Fibroblast of skin of right biceps (primary cell): Measurements from ENCODE around the gene RTTN.
"Not testable (repeated sequence)": the region's sequence is repeated elsewhere in the genome, so short reads cannot be mapped to it uniquely, and the experiment has no call there.

Source experiments
- DNase-seq: peaks from one replicate; pipeline ENCODE4 v3.0.0-alpha.2; 2013

RTTN gene, protein sequence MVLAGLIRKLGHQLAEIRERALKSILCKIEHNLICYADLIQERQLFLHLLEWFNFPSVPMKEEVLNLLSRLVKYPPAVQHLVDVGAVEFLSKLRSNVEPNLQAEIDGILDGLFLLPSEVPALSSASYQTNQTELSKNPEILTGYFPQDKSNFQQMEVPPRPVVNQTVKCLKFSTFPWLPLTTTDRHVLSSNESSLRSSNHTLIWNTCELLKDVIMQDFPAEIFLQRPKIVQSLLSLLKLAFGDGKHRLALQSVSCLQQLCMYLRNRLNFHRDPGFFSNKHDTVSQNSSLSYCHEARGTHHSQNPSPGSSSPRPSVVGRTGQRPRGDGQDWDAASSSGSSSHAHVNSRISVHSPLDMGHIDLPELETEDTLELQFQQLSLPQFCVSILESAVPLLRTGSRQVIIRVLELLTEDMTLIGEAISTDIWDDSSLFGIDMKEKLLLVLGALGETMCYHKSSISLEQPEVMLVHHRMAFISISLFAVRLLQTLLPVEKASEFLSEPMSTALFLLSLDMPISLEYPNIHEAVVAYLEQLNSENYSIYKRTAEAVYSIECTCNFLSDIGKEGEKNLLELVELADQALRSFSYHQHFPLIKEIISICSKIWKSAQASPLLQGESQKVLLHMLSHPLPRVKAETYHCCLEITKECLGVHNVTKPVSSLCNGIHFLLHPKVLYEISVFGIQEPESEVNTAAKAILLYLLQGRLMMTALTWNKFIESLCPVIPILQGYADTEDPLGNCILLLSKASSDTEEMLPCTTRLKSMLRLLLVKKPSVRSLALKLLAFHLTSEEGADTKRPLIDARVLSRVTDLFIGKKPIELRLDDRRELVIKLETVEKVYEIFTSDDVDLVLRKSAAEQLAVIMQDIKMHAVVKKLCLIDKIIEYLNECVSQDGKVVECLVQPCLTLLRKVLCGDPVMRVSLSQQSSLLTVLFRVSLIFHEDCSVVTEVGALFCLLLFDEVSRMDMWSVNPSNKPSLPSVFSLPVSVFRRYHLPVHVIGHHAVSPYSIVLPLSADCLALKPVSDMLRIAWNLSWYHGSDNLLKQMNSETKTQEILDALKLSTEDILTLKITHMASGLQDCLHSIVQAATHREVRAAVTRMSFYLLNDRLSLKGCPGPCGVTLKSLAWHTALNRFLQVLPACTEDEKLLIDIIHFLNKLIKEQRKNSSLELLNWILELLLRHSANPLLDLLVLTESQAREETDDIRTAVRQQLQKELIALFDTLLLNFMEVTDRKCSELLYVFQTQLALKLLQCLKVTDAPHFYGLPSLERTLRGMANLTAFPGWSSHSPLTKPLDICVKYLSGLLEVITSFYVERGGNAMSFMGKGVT (N-terminal part only)

DNA sequence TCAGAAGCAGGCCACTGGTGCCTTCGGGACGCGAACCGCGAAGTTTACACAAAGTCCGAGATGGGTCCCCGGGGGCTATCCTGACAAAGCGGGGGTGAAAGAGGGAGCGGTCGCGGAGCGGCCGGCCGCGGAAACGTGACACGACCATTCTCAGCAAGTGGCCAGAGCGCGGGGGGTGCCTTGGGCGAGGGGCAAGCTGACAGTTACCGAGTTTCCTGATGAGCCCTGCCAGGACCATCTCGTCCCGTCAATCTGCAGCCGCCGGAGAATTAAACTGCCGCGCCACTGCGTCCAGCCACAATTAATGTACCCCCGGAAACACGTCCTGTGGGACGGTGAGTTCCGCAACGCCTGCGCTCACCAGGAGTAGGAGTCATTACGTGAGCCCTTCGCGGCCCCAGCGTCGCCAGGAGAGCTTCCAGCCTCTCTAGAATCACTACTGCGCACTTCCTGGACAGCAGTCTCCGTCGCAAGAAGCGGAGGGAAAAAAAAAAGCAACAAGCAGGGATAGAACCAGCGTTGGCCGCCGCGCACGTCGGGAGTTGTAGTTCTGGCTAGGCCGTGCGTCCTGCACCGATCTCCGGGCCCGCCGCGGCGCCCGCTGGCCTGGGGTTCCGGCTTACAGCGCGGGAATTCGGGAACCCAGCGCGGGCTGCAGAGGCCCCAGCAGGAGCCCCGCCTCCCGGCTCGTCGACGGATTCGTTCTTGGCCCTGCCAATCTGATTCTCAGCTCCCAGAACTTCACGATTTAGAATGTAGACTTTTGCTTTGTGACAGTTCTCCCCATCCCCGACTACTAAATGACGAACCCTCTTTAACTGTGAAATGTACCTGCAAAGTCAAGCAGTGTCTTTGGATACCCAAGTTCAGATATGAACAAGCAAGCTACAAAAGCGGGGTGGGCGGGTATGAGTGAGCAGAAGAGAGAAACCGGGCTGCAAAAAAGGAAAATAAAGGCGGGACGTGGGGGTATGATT, at the start of gene RTTN:
TSS of gene RTTN (minus strand) at position 267 of the 977 bp plus-strand sequence. CDS start at position 238, 29 bp downstream.
- DNase-seq = peak; percentile 96

DNA sequence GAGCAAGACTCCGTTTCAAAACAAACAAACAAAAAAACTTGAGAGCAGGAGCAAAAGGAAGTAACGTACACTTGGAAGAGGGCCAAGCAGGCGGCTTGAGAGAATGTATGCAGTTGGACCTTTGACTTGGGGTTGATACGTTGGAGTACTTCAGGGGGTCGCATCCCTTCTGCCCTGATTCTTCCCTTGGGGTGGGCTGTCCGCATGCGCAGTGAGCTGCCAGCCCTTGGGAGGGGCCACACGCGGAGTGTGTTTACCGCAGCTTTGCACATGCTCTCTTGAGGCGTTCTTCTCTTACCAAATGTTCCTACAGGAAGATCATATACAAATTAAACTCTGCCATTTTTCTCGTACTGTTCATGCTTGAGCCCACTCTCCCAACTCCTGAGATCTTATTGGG, 45.3 kb upstream of the RTTN start:
- DNase-seq = no peak

DNA sequence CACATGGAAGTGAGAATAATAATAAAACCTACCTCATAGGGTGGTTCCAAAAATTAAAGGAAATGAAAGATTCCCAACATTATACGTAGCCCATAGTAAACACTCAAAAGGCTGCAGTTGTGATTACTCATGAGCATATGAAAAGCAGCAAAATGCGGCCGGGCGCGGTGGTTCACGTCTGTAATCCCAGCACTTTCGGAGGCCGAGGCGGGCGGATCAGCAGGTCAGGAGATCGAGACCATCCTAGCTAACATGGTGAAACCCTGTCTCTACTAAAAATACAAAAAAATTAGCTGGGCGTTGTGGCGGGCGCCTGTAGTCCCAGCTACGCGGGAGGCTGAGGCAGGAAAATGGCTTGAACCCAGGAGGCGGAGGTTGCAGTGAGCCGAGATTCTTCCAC, 44.4 kb upstream of the RTTN start:
- DNase-seq = not testable (repeated sequence)

DNA sequence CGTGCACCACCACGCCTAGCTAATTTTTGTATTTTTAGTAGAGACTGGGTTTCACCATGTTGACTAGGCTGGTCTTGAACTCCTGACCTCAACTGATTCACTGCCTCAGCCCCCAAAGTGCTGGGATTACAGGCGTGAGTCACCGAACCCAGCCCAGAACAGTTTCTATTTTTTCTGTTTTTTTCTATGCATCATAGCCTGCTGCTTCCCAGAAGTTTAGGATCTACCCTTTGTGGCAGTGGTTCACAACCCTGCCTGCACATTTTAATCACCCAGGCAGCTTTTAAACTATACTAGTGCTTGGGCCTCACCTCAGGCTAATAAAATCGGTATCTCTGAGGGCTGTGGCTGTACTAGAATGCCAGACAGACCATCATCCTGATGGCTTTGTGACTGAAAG, 43.6 kb upstream of the RTTN start:
- peak; percentile 63 for DNase-seq

DNA sequence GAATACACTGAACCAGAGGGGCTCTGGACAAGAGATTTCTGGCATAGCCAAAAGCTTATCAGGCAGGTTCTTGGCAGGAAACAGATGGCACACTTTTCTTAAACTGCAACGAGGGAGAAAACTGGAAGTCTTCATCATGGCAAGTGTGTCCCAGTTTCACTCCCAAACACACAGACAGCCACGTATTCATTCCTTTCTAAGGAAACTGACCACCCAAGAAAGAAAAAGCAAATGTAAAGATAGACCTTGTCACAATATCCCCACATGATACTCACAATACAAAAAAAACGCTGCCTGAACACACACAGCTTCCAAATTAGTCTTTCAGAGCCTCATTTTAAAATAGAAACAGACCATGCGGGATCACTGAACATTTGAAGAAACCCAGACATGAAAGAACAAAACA, 40.6 kb upstream of the RTTN start:
- no peak for DNase-seq

DNA sequence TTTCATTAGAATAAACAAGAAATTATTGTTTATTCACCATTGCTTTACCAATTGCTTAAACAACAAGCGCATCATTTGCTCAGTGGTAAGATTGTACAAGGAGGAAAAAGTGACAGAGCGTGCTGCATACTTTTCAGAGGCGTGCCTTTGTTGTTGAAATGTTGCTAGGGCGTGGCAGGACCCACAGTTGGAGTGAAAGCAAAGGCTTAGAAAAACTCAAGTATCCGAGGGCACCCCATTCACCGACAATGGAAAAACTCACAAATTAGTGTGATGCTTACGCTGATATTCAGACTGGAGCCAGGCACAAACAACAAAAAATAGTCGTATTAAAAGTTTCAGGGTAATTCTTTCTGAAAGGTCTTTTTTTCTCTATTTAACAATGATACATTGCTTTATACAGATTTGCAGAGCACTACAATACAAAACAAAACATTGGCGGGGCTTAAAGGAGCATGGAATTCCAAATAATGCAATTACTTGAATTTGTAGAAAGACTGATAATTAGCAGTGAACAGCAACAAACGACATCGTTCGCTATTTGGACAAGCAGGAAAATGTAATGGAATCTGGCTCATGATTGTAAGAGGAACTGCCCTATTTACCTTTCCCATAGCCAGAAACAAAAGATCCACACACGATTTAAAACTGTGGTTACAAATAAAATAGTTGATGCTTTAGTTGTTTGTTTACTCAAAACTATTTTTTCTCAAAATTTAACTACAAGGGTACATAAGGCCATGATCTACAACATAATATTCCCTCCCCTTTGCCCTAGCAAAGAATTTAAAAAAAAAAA, 37.8 kb upstream of the RTTN start:
- no peak for DNase-seq

DNA sequence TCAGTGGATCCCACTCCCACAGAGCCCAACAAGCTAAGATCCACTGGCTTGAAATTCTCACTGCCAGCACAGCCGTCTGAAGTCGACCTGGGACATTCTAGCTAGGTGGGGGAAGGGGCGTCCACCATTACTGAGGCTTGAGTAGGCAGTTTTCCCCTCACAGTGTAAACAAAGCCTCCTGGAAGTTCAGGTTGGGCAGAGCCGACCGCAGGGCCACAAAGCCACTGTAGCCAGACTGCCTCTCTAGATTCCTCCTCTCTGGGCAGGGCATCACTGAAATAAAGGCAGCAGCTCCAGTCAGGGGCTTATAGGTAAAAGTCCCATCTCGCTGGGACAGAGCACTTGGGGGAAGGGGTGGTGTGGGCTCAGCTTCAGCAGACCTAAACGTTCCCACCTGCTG, 31.4 kb upstream of the RTTN start:
- not testable (repeated sequence) for DNase-seq

DNA sequence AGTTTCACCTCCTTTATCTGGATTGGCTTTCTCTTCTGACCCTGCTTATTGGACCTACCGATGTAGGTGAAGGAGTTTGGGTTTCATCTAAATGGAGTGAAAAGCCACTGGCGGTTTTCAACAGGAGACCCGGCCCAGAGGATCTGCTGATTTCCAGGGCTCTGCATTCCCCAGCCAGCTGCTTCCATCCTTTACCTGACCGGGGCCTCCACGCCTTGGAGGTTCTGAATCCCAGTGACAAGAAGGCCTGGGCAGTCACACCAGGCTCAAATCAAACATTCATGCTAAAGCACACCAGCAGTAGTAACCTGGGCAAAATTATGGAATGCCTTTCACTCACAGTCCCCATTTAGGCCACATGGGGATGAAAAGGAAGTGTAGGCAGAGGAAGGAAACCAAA, 30.0 kb upstream of the RTTN start:
- DNase-seq = no peak

DNA sequence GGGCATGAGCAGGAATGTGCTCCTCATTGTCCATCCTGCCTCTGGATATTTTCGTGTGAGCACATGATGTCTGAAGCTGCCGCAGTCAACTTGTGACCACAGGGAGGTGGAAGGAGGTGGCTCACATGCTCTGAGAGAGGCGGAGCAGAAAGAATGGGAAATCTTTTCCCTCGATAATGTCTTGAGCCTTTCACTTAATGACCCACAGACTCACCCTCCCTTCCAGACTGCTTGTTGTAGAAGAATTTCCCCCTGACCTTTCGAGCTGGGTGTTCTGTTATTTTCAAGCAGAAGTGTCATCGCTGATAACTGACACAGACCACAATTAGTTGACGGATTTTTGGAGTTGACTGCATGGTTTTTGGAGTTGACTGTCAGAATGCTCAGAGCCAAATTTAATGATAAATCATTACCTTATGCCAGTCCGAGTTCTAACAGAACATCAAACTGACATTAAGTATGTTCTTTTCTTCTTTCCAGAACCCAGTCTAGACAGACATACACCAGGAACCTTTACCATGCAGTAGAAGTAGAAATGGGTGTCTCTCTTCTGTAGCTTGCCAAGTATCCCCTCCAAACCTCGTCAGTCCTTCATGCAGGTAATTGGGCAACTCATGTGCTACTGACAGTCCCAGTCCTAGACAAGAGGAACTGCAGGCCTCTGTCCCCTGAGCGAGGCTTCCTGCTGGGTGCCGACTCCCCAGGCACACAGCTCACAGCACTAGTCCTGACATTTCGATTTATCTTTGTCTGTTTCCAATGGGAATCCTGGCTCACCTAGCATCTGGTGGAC, 29.4 kb upstream of the RTTN start:
- peak; percentile 75 for DNase-seq

DNA sequence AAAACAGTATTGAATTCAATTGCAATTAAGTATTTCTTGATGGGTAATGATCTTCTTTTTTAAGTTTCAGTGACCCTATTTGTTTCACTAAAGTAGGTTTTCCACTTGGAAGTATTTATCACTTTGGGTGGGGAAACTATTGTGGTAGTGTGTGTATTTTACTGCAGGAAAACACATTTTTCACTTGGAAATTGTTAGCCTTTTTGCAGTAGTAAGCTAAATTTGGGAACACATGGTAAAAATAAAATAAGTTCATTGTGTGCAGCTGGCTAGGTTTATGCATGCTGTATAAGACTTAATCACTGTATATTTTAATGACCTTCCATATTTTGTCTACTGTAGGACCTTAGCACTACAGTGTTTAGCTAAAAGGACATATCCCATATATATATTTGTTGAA, 28.5 kb upstream of the RTTN start:
- DNase-seq = no peak

DNA sequence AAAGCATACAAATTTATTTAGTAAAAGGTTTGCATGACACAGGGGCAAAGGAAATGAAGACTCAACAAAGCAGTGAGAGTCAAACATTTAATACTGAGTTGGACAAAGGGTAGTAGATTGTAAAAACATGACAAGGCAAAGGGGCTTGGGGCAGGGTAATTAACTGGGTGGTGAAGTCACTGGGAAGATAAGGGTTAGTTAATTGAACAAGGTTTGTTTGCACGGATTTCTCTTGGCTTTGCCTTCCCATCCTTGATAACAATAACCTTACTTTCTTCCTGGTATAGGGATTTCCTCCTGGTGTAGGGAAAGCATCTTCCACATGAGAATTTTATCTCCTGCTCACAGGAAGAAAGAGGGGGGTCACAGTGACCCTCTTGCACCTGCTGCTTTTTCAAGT, 26.8 kb upstream of the RTTN start:
- no peak for DNase-seq

DNA sequence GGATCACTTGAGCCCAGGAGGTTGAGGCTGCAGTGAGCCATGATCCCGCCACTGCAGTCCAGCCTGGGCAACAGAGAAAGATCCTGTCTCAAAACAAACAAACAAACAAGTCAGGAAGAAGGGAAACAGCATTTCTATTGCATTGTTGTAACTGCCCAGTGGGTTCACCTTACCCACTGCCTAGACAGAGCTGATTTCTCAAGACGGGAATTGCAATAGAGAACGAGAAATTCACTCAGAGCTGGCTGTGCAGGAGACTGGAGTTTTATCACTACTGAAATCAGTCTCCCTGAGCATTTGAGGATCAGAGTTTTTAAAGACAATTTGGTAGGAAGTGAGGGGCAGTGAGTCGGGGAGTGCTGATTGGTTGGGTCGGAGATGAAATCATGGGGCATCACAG, 24.2 kb upstream of the RTTN start:
- DNase-seq = no peak

DNA sequence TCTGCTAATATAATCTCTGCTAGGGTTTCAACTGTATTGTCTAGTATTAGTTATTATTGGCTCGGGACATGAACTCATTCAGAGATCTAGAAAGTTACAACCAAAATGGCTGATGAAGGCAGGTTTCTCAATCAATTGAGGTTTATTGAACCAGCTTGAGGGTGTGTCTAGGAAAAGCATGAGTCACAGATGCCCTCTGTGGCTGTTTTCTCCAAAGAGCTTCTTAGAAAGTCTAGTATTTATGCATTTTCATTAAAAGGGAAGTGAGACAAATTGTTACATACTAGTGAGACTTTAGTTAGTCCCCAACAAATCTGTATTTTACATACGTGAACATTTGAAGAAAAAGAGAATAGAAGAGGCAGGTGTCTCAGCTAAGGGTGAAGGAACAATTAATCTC, 23.0 kb upstream of the RTTN start:
- no peak for DNase-seq

DNA sequence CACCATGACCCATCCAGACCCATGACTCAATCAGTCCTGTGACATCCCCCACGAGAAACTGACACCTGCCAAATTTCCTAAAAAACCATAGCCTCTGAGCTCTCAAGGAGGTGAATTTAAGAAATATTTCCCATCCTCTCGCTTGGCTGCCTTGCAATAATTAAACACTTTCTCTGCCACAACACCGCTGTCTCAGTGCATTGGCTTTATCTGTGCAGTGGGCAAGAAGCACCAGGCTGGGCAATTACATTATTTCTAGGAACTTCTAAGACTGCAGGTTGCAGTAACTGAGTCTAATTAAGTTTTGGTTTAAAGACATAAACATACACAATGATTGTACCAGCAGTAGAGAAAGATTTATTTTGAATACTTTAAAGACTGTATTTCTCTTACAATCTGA, 22.0 kb upstream of the RTTN start:
- no peak for DNase-seq

DNA sequence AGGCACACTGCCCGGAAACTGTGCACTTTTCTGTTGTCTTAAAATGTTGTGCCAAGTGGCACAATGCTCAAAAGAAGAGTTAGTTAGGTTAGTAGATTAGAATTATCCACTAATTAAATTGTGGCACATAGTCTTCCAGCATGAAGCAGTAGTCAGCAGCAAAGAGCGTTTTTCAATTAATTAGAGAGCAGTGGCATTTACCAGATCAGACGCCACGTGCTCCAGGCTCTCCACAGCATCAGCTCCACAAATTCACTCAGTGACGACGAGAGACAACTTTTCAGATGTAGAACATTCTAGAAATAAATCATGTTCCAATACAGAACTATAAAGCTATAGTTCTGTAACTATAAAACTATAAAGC, 16.4 kb upstream of the RTTN start:
- no peak for DNase-seq

DNA sequence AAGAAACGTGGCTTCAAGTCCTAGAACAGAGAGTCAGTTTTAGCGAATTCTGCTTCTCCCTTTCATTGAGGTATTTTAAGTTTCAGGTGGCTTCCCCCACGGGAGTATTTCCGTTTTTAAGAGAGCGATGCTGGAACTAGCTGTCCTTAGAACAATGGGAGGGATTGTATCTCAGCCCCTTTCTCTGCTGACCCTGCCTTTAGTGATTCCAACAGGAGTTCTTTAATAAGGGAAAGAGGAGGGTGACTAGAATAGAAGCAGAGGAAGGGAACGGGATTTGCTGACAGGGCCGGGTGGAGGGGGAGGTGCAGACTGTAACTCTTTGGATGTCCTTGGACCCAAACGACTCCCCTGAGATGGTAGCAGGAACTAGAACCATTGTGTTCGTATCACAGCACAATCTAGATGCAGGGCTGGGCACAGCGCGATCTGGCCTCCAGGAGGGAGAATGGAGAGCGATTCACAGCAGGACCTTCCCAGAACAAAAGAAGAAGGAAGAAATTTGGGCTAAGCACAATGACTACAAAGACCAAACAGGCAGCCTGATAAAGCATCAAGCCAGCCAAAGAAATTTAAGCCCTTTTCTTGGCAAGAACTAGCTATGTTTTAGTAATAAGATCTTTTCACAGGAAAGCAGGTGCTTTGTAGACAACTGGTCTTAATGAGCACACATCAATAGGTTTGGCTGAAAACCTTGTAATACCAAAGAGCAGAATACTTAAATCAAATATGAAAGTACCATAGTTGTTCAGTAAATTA, 15.8 kb upstream of the RTTN start:
- DNase-seq = no peak

DNA sequence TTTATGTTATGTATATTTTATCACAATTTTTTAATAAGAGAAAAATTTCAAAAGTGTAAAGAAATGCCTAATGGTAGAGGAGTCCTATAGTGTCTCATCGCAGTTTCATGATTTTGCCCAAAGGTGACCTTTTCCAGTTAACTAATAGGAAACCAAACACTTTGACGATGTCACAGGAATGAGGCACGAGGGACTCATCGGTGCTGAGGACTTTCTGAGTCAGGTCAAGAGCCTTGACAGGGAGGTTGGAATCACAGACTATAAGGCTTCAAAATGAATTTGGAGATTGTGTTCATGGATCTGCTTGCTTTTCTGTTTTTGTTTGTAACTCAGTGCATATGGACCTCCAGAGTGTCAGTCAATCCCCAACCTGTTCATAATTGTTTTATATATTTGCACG, 15.1 kb upstream of the RTTN start:
- no peak for DNase-seq

DNA sequence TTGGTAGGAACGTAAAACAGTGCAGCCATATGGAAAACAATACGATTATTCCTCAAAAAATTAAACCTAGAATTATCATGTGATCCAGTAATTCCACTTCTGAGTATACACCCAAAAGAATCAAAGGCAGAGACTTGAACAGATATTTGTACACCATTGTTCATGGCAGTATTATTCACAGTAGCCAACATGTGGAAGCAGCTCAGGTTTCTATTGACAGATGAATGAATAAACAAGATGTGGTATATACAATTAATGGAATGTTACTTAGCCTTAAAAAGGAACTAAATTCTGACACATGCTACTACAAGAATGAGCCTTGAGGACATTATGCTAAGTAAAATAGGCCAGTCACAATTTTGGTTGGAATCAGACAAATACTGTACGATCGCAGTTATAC, 14.2 kb upstream of the RTTN start:
- no peak for DNase-seq

DNA sequence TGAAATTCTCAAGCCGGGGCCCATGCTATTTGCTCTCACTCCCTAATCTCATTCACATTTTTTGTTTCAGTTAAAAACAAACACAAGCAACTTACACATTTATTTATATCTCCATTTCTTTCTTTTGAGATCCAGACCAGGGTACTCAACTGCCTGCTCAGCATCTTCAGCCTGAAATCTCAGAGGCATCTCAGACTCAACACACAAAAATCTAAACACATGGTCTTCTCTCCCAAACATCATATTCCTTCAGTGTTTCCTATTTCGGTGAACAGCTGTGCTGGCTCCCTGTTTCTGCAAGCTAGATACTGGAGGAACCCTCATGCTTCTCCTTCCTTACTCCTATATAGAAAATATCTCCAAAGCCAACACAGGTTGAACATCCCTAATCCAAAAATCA, 11.3 kb upstream of the RTTN start:
- DNase-seq = no peak

DNA sequence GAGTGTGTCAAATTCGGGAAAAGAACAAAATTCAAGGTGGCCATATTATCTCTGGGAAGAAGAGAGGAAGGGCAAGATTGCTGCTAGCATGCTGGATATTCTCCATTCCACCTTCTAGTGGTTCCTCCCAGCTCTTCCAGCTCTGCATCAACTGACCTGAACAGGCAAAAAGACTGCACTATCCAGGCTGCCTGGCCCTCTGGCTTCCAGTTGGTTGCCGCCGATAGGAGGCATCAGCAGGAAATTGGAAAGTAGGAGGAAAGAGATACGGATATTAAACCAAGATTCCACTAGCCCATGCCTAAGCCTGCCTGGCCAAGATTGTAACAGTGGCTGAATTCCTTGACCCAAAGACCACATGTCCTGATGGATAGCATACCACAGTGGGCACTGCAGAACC, 1.7 kb upstream of the RTTN start:
- no peak for DNase-seq
